Esophagus squamous epithelium (tissue), 4 donors: ENCODE measurements around the gene CCR9.

Source experiments
- POLR2A ChIP-seq, 4 donors: fragments of 450-650 bp; IDR thresholded peaks; one replicate each; pipeline ENCODE4 v1.6.1; 2017; ENCODE audit warnings: antibody characterized with exemption in 4 of 4, mild to moderate bottlenecking in 4 of 4, moderate library complexity in 3 of 4
- TF ChIP-seq, protein P1 (sequence below), 6 experiments: fragments of 450-650 bp in 4 of 6; fragments of 200-600 bp in 2 of 6; sonication (generic) in 2 of 6; IDR thresholded peaks; one replicate each; pipeline ENCODE4 v1.5.1; 2016 to 2019; ENCODE audit warnings: antibody characterized with exemption in 6 of 6, mild to moderate bottlenecking in 4 of 6, moderate library complexity in 4 of 6

DNA sequence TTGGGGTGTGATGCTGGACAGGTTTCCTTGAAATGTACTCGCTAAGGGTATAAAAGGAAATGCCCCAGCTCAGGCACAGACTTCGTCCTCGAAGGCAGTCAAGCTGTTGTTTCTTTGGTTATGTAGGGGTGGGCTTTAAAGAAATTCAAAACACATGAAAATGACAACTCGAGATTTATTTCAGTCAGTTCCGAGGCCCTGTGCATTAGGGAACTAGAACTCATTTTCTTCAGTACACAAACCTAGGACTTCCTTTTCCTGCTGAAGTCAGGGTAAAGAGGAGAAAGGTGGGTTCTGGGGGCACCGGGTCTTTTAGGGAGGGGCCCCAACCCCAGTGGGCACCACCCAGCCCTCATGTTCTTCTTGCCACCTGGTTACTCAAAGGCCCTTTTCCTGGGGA is 7.7 kb downstream of the CCR9 start:
- TF ChIP-seq, protein P1, sequence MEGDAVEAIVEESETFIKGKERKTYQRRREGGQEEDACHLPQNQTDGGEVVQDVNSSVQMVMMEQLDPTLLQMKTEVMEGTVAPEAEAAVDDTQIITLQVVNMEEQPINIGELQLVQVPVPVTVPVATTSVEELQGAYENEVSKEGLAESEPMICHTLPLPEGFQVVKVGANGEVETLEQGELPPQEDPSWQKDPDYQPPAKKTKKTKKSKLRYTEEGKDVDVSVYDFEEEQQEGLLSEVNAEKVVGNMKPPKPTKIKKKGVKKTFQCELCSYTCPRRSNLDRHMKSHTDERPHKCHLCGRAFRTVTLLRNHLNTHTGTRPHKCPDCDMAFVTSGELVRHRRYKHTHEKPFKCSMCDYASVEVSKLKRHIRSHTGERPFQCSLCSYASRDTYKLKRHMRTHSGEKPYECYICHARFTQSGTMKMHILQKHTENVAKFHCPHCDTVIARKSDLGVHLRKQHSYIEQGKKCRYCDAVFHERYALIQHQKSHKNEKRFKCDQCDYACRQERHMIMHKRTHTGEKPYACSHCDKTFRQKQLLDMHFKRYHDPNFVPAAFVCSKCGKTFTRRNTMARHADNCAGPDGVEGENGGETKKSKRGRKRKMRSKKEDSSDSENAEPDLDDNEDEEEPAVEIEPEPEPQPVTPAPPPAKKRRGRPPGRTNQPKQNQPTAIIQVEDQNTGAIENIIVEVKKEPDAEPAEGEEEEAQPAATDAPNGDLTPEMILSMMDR (IDR thresholded peaks at IDR 0.05) = no peak
- no peak for TF ChIP-seq POLR2A (IDR thresholded peaks at IDR 0.05)
